GM12891 (cell line): ENCODE measurements around the gene REM2.

ENCODE experiments used
- POLR2A ChIP-seq: IDR thresholded peaks from 2 replicates; pipeline ENCODE4 v1.6.1; 2011; ENCODE audit warnings: low read depth, low read length, control low read depth
- POLR2AphosphoS5 ChIP-seq: IDR thresholded peaks from 2 replicates; pipeline ENCODE4 v1.6.1; 2011; ENCODE audit warnings: low read depth, low read length, control low read depth
- SPI1 ChIP-seq: IDR thresholded peaks from 2 replicates; pipeline ENCODE4 v1.6.1; 2011; ENCODE audit warnings: low read depth, low read length, control low read depth

DNA sequence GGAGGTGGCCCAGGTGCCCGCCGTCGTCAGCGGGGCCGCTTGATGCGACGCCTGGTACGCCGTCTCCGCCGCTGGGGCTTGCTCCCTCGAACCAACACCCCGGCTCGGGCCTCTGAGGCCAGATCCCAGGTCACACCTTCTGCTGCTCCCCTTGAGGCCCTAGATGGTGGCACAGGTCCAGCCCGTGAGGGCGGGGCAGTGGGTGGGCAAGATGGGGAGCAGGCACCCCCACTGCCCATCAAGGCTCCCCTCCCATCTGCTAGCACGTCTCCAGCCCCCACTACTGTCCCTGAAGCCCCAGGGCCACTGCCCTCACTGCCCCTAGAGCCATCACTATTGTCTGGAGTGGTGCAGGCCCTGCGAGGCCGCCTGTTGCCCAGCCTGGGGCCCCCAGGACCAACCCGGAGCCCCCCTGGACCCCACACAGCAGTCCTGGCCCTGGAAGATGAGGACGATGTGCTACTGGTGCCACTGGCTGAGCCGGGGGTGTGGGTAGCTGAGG lies 6.0 kb upstream of the REM2 start:
- TF ChIP-seq POLR2AphosphoS5 (no peak), POLR2A (no peak), SPI1 (no peak)
